K562 (cell line): Measurements from ENCODE around the gene CBFA2T3. TPM values are rescaled to one million over a fixed set of nuclear protein-coding genes. Genes with fewer than 3 reads are reported as not detected.

Source experiments
- ATAC-seq: fragments of 200-7000 bp; cut with Tn5 transposase; 3 replicates; pipeline ENCODE4 v1.9.1; 2020; ENCODE audit warnings: moderate library complexity
- BruUV-seq: library from RNA; stranded (reverse); fragments of 400-500 nt; replicated peaks from 2 replicates; lab custom pipeline; 2021; lab: Mats Ljungman, UMichigan
- CTCF ChIA-PET: fragments of 300-600 bp; formaldehyde crosslinking; extraction: SDS; loops from one replicate; lab custom pipeline; 2021; ENCODE audit warnings: low intra/inter-chr PET ratio; lab: Yijun Ruan, JAX
- POLR2A ChIA-PET: fragments of 300-600, 350-650 bp; sonication (Branson Sonifier 250); formaldehyde crosslinking; extraction: SDS; loops from one replicate; lab custom pipeline; 2021; ENCODE audit warnings: antibody characterized with exemption, inconsistent platforms; lab: Yijun Ruan, JAX
- DNase-seq, 4 experiments: peaks; one replicate each; pipeline versions ENCODE4 v3.0.0 to v3.0.0-alpha.2; 2011 to 2018; ENCODE audit warnings: low spot score in 3 of 4, mixed read lengths in 3 of 4; ENCODE audit errors: extremely low read depth in 1 of 4
- FAIRE-seq: peaks from 2 replicates; lab custom pipeline; 2011; peaks lifted over from hg19 to GRCh38; lab: Jason Lieb, UNC
- H2AFZ ChIP-seq: 2 replicates; pipeline ENCODE4 v1.6.0; 2011; ENCODE audit warnings: low read depth, low read length, control low read depth, inconsistent platforms
- H3K27ac ChIP-seq: fragments of 200-600 bp; 3 replicates; pipeline ENCODE4 v1.8.0; 2011; ENCODE audit warnings: low read depth, mild to moderate bottlenecking, control low read depth, inconsistent platforms, low read length, moderate library complexity, mixed read lengths; ENCODE audit errors: extremely low read depth
- H3K27me3 ChIP-seq, 2 experiments: fragments of 300-600 bp in 1 of 2; 2 replicates in 1 of 2; 3 replicates in 1 of 2; pipeline versions ENCODE4 v1.6.0 to v1.8.0; 2011; ENCODE audit warnings: inconsistent platforms in 2 of 2, low read length in 2 of 2, mild to moderate bottlenecking in 1 of 2, mixed read lengths in 1 of 2, moderate library complexity in 1 of 2; ENCODE audit not compliant: control insufficient read depth in 2 of 2, insufficient read depth in 2 of 2
- H3K36me3 ChIP-seq: fragments of 300-600 bp; 3 replicates; pipeline ENCODE4 v1.8.0; 2011; ENCODE audit warnings: mild to moderate bottlenecking, low read length, inconsistent platforms; ENCODE audit not compliant: control insufficient read depth, insufficient read depth
- H3K4me1 ChIP-seq, 2 experiments: fragments of 200-600 bp in 1 of 2; replicated peaks in 1 of 2; 2 replicates in 1 of 2; 3 replicates in 1 of 2; pipeline versions ENCODE4 v1.5.1 to v1.8.0; 2011; ENCODE audit warnings: inconsistent platforms in 2 of 2, low read length in 2 of 2, mild to moderate bottlenecking in 1 of 2, mixed read lengths in 1 of 2, moderate library complexity in 1 of 2; ENCODE audit not compliant: control insufficient read depth in 2 of 2, insufficient read depth in 2 of 2
- H3K4me2 ChIP-seq: 2 replicates; pipeline ENCODE4 v1.6.1; 2011; ENCODE audit warnings: low read length, control low read depth, inconsistent platforms, mixed read lengths; ENCODE audit not compliant: insufficient read depth
- H3K4me3 ChIP-seq: fragments of 200-600 bp; sonication (generic), shearing (Covaris generic); 2 replicates; pipeline ENCODE4 v1.5.1; 2016; ENCODE audit warnings: control low read depth, inconsistent platforms
- H3K79me2 ChIP-seq: fragments of 200-600 bp; 3 replicates; pipeline ENCODE4 v1.8.0; 2011; ENCODE audit warnings: low read length, inconsistent platforms; ENCODE audit not compliant: control insufficient read depth, insufficient read depth
- H3K9ac ChIP-seq, 2 experiments: 2 replicates each; pipeline versions ENCODE4 v1.6.0 to v1.6.1; 2011; ENCODE audit warnings: low read depth in 2 of 2, low read length in 2 of 2, control low read depth in 1 of 2, inconsistent platforms in 1 of 2, mild to moderate bottlenecking in 1 of 2, mixed read lengths in 1 of 2; ENCODE audit not compliant: insufficient read depth in 1 of 2
- H3K9me1 ChIP-seq: one replicate; pipeline ENCODE4 v1.6.0; 2011; ENCODE audit warnings: inconsistent platforms, mild to moderate bottlenecking, low read length, moderate library complexity; ENCODE audit not compliant: control insufficient read depth, insufficient read depth
- H3K9me3 ChIP-seq: replicated peaks from 2 replicates; pipeline ENCODE4 v1.5.1; 2011; ENCODE audit warnings: low read depth, low read length, inconsistent platforms; ENCODE audit not compliant: control insufficient read depth, insufficient read depth
- H4K20me1 ChIP-seq: replicated peaks from 2 replicates; pipeline ENCODE4 v1.6.1; 2011; ENCODE audit warnings: low read length, inconsistent platforms, mixed read lengths; ENCODE audit not compliant: control insufficient read depth, insufficient read depth
- FOXK1 ChIP-seq: sonication (generic); formaldehyde crosslinking; IDR thresholded peaks from 2 replicates; pipeline ENCODE4 v1.8.0; 2022; ENCODE audit warnings: missing genetic modification reagents, mild to moderate bottlenecking, borderline replicate concordance
- HSF4 ChIP-seq: fragments of 250-450 bp; sonication (Bioruptor Pico); IDR thresholded peaks from 2 replicates; pipeline ENCODE4 v2.1.2; 2022; ENCODE audit warnings: mild to moderate bottlenecking, moderate library complexity, borderline replicate concordance
- MCM5 ChIP-seq: fragments of 450-650 bp; IDR thresholded peaks from 2 replicates; pipeline ENCODE4 v1.6.1; 2016; ENCODE audit warnings: low read depth
- MEF2A ChIP-seq: IDR thresholded peaks from 2 replicates; pipeline ENCODE4 v1.6.1; 2011; ENCODE audit warnings: low read depth, mild to moderate bottlenecking, low read length, moderate library complexity; ENCODE audit not compliant: control insufficient read depth
- NEUROD1 ChIP-seq: fragments of 150-350 bp; IDR thresholded peaks from 2 replicates; pipeline ENCODE4 v1.6.1; 2014; ENCODE audit warnings: borderline replicate concordance, low read length, low read depth; ENCODE audit not compliant: partially characterized antibody
- POLR2G ChIP-seq: fragments of 200-400 bp; formaldehyde crosslinking; IDR thresholded peaks from 2 replicates; pipeline ENCODE4 v1.6.1; 2017; ENCODE audit warnings: low read depth, mild to moderate bottlenecking, antibody characterized with exemption, low read length, moderate library complexity
- RBM22 ChIP-seq: fragments of 200-400 bp; formaldehyde crosslinking; IDR thresholded peaks from 2 replicates; pipeline ENCODE4 v1.6.1; 2018; ENCODE audit warnings: low read length, low read depth; ENCODE audit not compliant: poor library complexity, severe bottlenecking
- STAT5A ChIP-seq: IDR thresholded peaks from 2 replicates; pipeline ENCODE4 v1.6.1; 2012; ENCODE audit warnings: low read length, inconsistent platforms, borderline replicate concordance
- WGBS: fragments of 100-300 bp; shearing (Covaris generic); methylation state at CpG from one replicate; pipeline ENCODE4 v1.1.6; 2016; ENCODE audit warnings: low coverage, mixed read lengths; ENCODE audit not compliant: insufficient coverage; ENCODE audit errors: missing lambda C conversion rate; 5-methylcytosine and 5-hydroxymethylcytosine counted together
- in situ Hi-C: fragments of 300-500 bp; cut with MboI; formaldehyde crosslinking; loops from 4 replicates; pipeline ENCODE4 v1.15.0; 2018; ENCODE audit warnings: inconsistent platforms, mixed read lengths
- intact Hi-C: fragments of 100-400 bp; cut with micrococcal nuclease; formaldehyde crosslinking; loops from 2 replicates; pipeline ENCODE4 v1.14.2; 2022
- polyA plus RNA-seq, 8 experiments: library from polyadenylated mRNA; depleted of rRNA in 4 of 8; stranded (reverse) in 5 of 8; unstranded in 3 of 8; fragments of >200 nt; fragmentation: Nextera tagmentation in 2 of 8; fragmentation: Illumina TruSeq in 1 of 8; extraction: Ambion mirVana in 2 of 8; extraction: Trizol in 1 of 8; gene quantifications; 2 replicates each; pipeline versions ENCODE4 v1.2.1 to v1.2.3, GENCODE V29; 2011 to 2014; ENCODE audit warnings: inconsistent platforms in 1 of 8, missing spikeins in 1 of 8
- total RNA-seq, 7 experiments: library from RNA; depleted of rRNA in 6 of 7; stranded (reverse); fragments of >200 nt in 6 of 7; fragmentation: Illumina TruSeq in 2 of 7; extraction: Trizol in 2 of 7; gene quantifications; 2 replicates each; pipeline versions ENCODE4 v1.2.1 to v1.2.3, GENCODE V29; 2011 to 2021; ENCODE audit warnings: low replicate concordance in 1 of 7
- TF ChIP-seq, protein P1 (sequence below): sonication (generic); formaldehyde crosslinking; IDR thresholded peaks from 2 replicates; pipeline ENCODE4 v1.8.0; 2022; ENCODE audit warnings: mild to moderate bottlenecking, missing genetic modification reagents
- TF ChIP-seq, protein P2 (sequence below): fragments of 250-450 bp; sonication (Bioruptor Pico); IDR thresholded peaks from 2 replicates; pipeline ENCODE4 v1.4.0; 2020; ENCODE audit warnings: mild to moderate bottlenecking

CBFA2T3 gene
- total and polyA plus RNA-seq, 9 of the 15 experiments (the other 6 are each of a cell fraction or from before 2014, with no cell fraction given), result 2.3 to 145 (median 6.7) TPM

GRCh38 chr16:88908307-88908706 is 68.7 kb downstream of the CBFA2T3 start:
- Histone ChIP-seq H3K27me3 (no peaks in the 10 kb centered on the region), H3K4me3 (no peak overlapping the region), H3K9ac (no peak overlapping the region; a peak in 1 of 4 replicates), H3K9me3 (no peaks in the 10 kb centered on the region), H4K20me1 (peaks cover 93% of the 10 kb centered on the region), H3K36me3 (peaks cover 73% of the 10 kb centered on the region), H2AFZ (no peak overlapping the region), H3K79me2 (peaks cover 94% of the 10 kb centered on the region), H3K27ac (no peak overlapping the region), H3K9me1 (peaks cover 21% of the 10 kb centered on the region), H3K4me2 (no peak overlapping the region), H3K4me1 (peaks cover 8 to 95% of the 10 kb centered on the region in 2 experiments; a peak in 4 of 5 replicates)
- BruUV-seq, result no TSS peak
- POLR2A ChIA-PET, result interaction anchor here (0.6 kb wide), 1 partner anchor 74 kb away, joined by 3 read pairs; no protein-coding TSS in a partner anchor
- intact Hi-C loops (no loop called here), in situ Hi-C loops (no loop called here)
- ATAC-seq (no peak), DNase-seq (no peak), FAIRE-seq (no peak)
- CTCF ChIA-PET, result no interaction called here
- TF ChIP-seq FOXK1 (CRISPR knock-in tag), result no peak
- TF ChIP-seq STAT5A, result no peak
- no peak for TF ChIP-seq HSF4
- peak; percentile 12 for TF ChIP-seq RBM22
- TF ChIP-seq NEUROD1, result no peak
- TF ChIP-seq, protein P1, sequence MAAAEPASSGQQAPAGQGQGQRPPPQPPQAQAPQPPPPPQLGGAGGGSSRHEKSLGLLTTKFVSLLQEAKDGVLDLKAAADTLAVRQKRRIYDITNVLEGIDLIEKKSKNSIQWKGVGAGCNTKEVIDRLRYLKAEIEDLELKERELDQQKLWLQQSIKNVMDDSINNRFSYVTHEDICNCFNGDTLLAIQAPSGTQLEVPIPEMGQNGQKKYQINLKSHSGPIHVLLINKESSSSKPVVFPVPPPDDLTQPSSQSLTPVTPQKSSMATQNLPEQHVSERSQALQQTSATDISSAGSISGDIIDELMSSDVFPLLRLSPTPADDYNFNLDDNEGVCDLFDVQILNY (CRISPR knock-in tag), result no peak
- TF ChIP-seq, protein P2, sequence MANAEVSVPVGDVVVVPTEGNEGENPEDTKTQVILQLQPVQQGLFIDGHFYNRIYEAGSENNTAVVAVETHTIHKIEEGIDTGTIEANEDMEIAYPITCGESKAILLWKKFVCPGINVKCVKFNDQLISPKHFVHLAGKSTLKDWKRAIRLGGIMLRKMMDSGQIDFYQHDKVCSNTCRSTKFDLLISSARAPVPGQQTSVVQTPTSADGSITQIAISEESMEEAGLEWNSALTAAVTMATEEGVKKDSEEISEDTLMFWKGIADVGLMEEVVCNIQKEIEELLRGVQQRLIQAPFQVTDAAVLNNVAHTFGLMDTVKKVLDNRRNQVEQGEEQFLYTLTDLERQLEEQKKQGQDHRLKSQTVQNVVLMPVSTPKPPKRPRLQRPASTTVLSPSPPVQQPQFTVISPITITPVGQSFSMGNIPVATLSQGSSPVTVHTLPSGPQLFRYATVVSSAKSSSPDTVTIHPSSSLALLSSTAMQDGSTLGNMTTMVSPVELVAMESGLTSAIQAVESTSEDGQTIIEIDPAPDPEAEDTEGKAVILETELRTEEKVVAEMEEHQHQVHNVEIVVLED (CRISPR knock-in tag), result no peak
- no peak for TF ChIP-seq MEF2A
- TF ChIP-seq POLR2G, result peak; percentile 49; the same call in 1 of the 2 replicates
- TF ChIP-seq MCM5, result no peak
- 89% methylated on average over 10 of the region's 17 CpGs for WGBS
